ENCODE data around the gene ZNF362. TPM values are rescaled to one million over a fixed set of nuclear protein-coding genes. Genes with fewer than 3 reads are reported as not detected.

Gene ZNF362
- polyA plus RNA-seq, 1 of the 3 experiments (the other 2 are of a cell fraction): 17.1 TPM

DNA sequence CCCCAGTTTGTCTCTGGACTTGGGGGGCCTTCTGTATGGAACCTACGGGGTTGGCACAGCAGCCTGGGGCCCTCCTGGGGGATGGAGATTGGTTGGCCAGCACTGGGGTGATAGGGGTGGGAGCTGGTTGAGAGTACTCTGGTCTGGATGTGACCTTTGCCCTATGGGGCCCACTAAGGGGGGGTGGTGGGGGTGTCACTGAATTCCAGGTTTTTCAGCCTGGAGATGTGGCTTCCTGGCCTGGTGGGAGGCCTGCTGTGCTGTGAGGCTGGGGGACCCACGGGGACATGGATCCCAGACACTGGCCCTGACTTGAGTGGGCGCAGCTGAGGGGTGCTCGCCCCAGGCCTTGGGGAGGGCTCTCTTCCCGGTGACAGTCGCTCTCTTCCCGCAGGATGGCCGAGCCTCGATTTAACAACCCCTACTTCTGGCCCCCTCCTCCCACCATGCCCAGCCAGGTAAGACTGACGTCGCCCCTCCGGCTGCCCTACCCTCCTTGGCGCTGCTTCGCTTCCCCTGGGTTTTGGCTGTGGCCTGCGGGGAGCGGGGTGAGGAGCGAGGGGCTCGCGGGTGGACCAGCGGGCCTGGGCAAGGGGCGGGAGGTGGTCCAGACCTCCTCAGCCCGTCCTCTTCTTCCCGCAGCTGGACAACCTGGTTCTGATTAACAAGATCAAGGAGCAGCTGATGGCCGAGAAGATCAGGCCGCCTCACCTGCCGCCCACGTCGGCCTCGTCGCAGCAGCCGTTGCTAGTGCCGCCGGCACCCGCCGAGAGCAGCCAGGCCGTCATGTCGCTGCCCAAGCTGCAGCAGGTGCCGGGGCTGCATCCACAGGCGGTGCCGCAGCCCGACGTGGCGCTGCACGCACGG lies 19.6 kb downstream of the ZNF362 start:
- H3K9me3 ChIP-seq: no peaks in the 10 kb centered on the region
- H3K9ac ChIP-seq: no peak overlapping the region
- no peaks in the 10 kb centered on the region for H3K9me2 ChIP-seq
- no peak overlapping the region for H3K4me3 ChIP-seq (ENCODE audit: low read depth in 2 of 2, low read length in 1 of 2)
- H3K27ac ChIP-seq (ENCODE audit: low read depth in 2 of 2, low read length in 1 of 2): no peak overlapping the region
- H3K4me2 ChIP-seq: no peak overlapping the region
- H3K36me3 ChIP-seq (replicated peaks in 1 of 2; ENCODE audit: control insufficient read depth in 1 of 2, insufficient read depth in 2 of 2, low read length in 1 of 2): peaks cover 17 to 31% of the 10 kb centered on the region in 2 experiments
- ChIA-PET CTCF (interaction anchor here (3.1 kb wide), 1 partner anchor 20 kb away, joined by 13 read pairs; no protein-coding TSS in a partner anchor), POLR2A (no interaction called here)
- 96% methylated on average over 45 of the region's 45 CpGs for WGBS (ENCODE audit: low lambda C conversion rate)
- DNase-seq: no peak
- no peaks in the 10 kb centered on the region for H3F3A ChIP-seq (replicated peaks; ENCODE audit: insufficient read depth)
- TF ChIP-seq GABPA (IDR thresholded peaks at IDR 0.05; ENCODE audit: low read depth) (no peak), RCOR1 (IDR thresholded peaks at IDR 0.05; ENCODE audit: low read length) (no peak), ZBTB33 (IDR thresholded peaks at IDR 0.05; ENCODE audit: borderline replicate concordance, low read depth) (no peak), JUND (IDR thresholded peaks at IDR 0.05) (no peak), ELF1 (IDR thresholded peaks at IDR 0.05) (no peak), EZH2phosphoT487 (IDR thresholded peaks at IDR 0.05; ENCODE audit: borderline replicate concordance, low read depth) (no peak), NRF1 (IDR thresholded peaks at IDR 0.05; ENCODE audit: low read depth, low read length) (no peak), YY1 (IDR thresholded peaks at IDR 0.05; ENCODE audit: low read depth) (no peak), MXI1 (IDR thresholded peaks at IDR 0.05; ENCODE audit: low read depth, low read length) (no peak), REST (IDR thresholded peaks at IDR 0.05; ENCODE audit: low read depth, low read length) (no peak), MEF2A (IDR thresholded peaks at IDR 0.05; ENCODE audit: borderline replicate concordance, low read depth) (no peak)
- peaks cover 31% of the 10 kb centered on the region; the same call in 1 of the 2 replicates for H3K79me2 ChIP-seq (ENCODE audit: insufficient read depth)
- no peak overlapping the region for H2AFZ ChIP-seq (ENCODE audit: low read depth)
- H4K20me1 ChIP-seq (ENCODE audit: insufficient read depth): peaks cover 42% of the 10 kb centered on the region
- H3K4me1 ChIP-seq (ENCODE audit: control insufficient read depth in 1 of 2, insufficient read depth in 2 of 2, low read depth in 1 of 2, low read length in 1 of 2): no peaks in the 10 kb centered on the region; a peak in 1 of 4 replicates
- no peaks in the 10 kb centered on the region for H3K27me3 ChIP-seq (ENCODE audit: insufficient read depth)

All from SK-N-SH (cell line).